Amygdala (tissue), 56 donors: ENCODE data around the gene WDR70.
"Not testable (repeated sequence)": the region's sequence is repeated elsewhere in the genome, so short reads cannot be mapped to it uniquely, and the experiment has no call there.

Experiments used
- DNase-seq, 56 donors: peaks; one replicate each; lab custom pipeline; 2025; lab: John Stamatoyannopoulos, UW

Gene WDR70

DNA sequence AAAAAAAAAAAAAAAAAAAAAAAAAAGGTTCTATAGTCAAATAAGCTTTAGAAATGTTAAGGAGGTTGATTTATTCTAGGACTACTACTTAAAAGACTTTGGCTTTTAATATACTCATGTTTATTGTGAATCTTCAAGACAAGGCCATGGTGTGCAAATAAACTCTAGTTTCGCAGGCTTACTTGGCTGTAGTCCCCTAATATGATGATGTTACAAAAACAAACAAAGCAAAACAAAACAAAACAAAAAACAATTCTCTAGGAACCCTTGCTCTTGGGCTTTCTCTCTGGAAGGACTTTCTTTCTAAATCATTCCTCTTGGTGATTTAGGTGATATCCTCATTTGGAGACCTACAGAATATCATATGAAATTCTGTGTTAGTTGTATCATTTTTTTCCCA is 288.7 kb downstream of the WDR70 start:
- DNase-seq, result no peak

DNA sequence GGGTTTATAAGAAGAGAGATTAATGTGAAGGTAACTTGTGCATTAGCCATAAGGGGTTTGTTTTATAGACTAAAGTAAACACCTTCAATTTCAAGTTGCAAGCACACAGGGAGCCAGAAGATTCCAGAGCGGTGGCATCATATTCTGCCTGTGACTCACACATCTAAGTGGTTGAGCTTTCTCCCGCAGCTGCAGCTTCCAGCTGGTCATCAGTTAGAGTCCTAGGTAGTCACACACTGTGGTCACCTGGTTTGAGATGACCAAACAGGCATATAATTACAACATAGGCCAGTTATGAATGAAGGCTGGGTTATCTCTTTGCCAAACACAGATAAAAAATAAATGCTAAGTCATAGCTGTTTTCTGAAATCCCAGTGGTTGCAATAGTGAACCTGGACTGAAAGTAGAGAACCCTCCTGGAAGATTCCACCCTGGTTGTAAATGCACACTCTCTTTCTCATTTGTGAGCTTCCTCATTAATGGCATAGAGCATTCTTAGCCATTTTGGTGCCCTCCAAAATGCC is 289.5 kb downstream of the WDR70 start:
- no peak for DNase-seq

DNA sequence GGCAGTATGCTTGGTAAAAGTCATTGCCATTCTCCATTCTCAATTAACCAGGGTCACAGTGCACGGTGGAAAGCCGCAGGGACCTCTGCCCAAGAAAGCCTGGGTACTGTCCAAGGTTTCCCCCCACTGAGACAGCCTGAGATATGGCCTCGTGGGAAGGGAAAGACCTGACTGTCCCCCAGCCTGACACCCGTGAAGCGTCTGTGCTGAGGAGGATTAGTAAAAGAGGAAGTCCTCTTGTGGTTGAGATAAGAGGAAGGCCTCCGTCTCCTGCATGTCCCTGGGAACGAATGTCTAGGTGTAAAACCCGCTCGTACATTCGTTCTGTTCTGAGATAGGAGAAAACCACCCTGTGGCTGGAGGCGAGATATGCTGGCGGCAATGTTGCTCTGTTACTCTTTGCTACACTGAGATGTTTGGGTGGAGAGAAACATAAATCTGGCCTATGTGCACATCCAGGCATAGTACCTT is 293.0 kb downstream of the WDR70 start:
- DNase-seq, result not testable (repeated sequence)

DNA sequence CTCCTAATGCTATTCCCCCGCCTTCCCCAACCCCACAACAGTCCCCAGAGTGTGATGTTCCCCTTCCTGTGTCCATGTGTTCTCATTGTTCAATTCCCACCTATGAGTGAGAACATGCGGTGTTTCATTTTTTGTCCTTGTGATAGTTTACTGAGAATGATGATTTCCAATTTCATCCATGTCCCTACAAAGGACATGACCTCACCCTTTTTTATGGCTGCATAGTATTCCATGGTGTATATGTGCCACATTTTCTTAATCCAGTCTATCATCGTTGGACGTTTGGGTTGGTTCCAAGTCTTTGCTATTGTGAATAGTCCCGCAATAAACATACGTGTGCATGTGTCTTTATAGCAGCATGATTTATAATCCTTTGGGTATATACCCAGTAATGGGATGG is 295.2 kb downstream of the WDR70 start:
- DNase-seq, result not testable (repeated sequence)

DNA sequence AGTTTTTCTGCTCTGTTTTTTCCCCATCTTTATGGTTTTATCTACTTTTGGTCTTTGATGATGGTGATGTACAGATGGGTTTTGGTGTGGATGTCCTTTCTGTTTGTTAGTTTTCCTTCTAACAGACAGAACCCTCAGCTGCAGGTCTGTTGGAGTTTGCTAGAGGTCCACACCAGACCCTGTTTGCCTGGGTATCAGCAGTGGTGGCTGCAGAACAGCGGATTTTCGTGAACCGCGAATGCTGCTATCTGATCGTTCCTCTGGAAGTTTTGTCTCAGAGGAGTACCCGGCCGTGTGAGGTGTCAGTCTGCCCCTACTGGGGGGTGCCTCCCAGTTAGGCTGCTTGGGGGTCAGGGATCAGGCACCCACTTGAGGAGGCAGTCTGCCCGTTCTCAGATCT is 300.2 kb downstream of the WDR70 start:
- DNase-seq, result not testable (repeated sequence)

DNA sequence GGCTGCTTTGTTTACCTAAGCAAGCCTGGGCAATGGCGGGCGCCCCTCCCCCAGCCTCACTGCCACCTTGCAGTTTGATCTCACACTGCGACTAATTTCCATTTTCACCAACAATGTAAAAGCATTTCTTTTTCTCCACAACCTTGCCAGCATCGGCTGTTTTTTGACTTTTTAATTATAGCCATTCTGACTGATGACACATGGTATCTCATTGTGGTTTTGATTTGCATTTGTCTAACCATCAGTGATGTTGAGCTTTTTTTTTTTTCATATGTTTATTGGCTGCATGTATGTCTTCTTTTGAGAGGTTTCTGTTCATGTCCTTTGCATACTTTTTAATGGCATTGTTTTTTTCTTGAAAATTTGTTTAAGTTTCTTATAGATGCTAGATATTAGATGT is 300.8 kb downstream of the WDR70 start:
- not testable (repeated sequence) for DNase-seq

DNA sequence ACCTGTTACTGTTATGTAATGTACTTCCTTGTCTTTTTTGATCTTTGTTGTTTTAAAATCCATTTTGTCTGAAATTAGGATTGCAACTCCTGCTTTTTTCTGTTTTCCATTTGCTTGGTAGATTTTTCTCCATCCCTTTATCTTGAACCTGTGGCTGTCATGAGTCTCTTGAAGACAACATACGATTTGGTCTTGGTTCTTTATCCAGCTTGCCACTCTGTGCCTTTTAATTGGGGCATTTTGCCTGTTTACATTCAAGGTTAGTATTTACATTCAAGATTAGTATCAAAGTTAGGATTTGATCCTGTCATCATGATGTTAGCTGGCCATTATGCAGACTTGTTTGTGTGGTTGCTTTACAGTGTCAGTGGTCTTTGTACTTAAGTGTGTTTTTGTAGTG is 304.0 kb downstream of the WDR70 start:
- DNase-seq, result no peak

DNA sequence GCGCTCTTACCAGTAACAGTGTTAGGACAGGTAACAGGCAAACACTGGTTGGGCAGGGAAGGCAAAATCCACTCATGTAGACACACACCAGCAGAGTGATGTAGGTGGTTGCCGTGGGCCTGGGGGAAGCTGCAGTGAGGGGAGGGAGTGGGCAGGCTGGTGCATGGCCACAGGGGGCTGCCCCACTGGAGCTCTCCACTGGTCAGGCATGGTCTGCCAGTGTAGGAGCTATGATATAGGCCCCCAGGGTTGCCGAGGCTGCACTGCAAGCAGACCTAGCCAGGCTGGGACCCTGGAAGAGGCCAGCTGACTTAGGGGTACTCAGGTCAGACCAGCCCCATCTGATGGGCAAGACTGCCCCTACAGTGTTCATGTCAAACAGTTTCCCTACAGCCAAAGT is 306.1 kb downstream of the WDR70 start:
- no peak for DNase-seq

DNA sequence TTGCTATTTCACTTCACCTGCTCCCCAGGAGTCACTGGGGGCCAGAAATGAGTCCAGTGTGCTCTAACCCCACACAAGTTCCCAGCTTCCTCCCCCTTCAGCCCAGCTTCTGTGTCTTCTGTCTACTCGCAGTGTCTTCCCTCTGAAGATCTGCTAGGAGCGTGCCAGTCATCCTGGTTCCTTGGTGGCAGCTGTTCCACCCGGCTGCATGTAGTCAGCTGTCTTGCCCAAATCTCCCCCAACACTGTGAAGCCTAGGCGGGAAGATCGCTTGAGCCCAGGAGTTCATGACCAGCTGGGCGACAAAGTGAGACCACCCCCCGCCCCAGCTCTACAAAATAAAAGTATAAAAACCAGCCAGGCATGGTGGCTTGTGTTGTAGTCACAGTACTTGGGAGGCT is 306.7 kb downstream of the WDR70 start:
- DNase-seq, result no peak

DNA sequence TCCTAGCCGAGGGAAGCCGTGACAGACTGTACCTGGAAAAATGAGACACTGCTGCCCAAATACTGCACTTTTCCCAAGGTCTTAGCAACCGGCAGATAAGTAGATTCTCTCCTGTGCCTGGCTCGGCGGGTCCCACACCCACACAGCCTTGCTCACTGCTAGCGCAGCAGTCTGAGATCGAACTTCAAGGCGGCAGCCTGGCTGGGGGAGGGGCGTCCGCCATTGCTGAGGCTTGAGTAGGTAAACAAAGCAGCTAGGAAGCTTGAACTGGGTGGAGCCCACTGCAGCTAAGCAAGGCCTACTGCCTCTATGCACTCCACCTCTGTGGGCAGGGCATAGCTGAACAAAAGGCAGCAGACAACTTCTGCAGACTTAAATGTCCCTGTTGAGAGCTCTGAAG is 309.8 kb downstream of the WDR70 start:
- DNase-seq, result not testable (repeated sequence)

DNA sequence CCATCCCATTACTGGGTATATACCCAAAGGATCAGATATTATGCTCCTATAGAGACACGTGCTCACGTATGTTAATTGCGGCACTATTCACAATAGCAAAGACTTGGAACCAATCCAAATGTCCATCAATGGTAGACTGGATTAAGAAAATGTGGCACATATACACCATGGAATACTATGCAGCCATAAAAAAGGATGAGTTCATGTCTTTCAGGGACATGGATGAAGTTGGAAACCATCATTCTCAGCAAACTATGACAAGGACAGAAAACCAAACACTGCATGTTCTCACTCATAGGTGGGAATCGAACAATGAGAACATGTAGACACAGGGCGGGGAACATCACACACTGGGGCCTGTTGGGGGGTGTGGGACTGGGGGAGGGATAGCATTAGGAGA is 315.2 kb downstream of the WDR70 start:
- not testable (repeated sequence) for DNase-seq

DNA sequence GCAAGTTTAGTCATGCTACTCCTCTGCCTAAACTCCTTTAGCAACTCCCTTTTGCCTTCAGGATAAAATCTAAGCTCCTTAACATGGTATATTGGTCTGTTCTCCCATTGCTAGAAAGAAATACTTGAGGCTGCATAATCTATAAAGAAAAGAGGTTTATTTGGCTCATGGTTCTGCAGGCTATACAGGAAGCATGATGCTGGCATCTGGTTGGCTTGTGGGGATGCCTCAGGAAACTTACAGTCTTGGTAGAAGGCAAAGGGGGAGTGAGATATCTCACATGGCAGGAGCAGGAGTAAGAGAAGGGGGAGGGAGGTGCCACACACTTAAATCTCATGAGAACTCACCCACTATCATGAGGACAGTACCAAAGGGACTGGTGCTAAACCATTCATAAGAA is 315.7 kb downstream of the WDR70 start:
- no peak for DNase-seq

DNA sequence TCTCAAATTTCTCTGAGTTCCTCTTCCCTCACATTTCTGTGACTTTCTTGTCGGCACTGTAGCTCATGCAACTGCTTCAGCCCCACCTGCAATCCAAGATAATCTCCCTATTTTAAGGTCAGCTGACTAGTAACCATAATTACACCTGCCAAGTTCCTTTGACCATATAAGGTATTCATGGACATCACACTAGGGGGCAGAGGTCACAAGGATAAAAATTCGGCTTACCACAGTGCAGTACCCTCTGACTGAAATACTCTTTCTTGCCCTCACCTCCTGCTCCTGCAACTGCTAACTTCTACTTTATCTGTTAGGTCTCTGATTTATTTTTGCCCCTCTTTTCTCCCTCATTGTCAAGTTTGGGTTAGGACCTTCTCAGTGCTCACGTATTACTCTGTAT is 316.5 kb downstream of the WDR70 start:
- no peak for DNase-seq

DNA sequence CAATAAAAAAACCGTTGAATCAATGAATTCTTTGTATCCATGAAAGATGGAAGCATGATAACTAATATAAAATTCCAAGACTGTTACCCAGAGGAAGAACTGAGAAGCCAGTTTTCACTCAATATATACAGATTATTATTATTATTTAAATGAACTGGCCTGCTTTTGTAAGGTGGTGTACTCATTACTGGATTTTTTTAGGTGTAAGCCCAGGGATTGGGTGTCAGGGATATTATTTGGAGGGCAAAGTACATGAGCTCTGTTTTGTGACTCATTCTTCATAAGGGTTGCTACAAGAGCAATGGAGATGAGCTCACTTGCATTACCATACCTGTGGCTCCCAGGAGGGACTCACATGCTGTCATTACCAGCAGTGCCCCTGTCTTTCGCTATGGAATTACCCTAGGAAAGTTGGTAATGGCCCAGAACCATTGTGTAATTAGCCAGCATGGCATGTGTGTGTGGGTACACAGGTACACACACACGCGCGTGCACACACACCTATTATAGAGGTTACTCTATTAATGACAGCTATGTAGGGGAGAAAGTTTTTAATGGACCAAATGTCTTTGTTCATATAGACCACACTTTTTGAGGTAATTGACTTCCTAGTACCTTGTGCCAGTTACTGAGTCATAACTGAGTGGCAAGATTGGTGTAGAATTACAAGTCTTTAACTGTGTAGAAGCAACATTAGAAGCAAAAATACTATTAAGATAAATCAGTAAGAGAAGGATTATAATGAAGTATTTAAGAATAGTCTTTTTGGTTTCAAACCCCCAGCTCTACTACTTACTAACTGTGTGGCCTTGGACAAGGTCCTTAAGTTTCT is 317.3 kb downstream of the WDR70 start:
- no peak for DNase-seq

DNA sequence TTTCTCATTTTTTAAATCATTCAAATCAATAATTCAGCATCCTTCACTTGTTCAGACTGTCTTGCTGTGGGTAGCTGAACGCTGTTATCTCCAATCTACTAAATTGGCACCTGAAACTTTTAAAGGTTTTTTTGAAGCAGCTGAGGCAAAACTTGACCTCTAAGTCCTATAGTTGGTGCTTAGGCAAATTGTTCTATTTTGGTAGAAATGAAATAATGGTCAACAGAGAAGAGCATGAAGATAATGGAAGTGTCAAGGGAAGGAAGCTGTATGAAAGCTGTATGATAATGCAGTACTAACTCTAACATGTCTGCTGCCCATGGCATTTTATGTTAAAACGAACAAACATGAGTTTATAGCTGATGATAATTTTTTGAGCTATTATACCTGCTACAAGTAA is 322.8 kb downstream of the WDR70 start:
- DNase-seq, result no peak

DNA sequence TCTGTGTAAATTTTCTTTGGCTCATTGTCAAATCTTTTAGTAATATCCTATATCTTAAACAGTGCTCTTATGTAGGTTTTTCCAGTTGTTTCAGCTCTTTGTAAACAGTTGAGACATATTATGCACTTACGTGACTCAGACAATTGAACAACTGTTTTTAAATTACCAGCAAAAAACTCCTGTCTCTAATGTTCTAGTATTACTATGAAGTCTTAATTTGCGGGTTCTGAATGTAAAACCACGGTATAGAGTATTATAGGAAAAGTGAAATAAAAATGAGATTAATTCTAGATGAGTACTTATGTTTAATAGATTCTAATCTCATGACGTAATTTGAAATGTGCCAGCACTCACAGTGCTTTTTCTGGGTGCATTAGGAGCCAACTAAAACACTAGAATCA is 324.7 kb downstream of the WDR70 start:
- no peak for DNase-seq

DNA sequence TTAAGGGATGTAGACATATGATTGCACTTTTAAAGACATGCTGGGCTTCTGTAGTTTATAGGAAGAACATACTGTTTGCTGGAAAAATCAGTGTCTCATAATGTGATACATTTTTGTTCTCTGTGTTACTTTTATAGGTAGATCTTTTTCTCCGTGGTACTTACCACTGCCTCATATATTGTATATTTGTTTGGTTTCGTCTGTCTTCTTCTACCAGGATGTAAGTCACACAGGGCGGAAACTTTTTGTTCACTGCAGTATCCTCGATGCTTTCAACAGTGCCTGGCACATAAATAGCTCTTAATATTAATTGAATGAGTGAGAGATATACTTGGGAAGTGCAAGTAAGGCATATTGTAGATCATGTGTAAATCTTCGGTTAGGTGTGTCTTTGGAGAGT is 325.3 kb downstream of the WDR70 start:
- DNase-seq, result no peak

DNA sequence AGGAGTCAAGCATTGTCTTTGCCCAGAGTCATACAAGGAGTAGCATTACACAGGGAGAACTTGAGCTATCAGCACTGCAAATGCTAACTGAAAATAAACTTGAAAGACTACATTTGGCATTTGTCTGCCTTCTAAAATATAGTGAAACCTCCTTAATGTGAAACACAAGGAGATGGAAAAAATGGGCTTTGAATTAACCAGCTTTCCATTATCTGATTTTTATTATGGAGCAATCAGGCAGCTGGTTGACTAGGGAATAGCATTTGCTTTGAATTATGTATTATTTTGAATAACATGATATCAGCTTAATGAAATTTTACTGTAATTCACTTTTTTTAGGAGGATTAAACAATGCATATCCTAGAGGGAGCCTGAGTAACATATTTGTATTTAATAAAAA is 329.9 kb downstream of the WDR70 start:
- no peak for DNase-seq

DNA sequence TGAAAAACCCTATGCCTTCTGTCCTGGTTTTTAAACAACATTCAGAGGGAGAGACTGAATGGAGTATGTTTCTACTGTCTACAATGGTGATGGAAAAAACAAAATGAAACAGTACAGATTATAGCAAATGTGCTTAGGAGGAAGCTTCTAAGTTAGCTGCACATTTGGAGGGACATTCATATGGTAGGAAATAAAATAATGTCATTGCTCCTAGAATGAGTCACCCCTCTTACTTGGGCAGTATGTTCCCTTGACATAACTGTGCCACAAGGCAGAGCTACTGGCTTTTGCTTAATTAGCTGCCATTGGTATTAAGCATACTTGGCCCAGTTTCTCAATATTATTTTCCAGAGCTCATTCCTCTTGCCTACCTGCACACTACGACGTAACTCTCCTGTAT is 331.8 kb downstream of the WDR70 start:
- DNase-seq, result no peak

DNA sequence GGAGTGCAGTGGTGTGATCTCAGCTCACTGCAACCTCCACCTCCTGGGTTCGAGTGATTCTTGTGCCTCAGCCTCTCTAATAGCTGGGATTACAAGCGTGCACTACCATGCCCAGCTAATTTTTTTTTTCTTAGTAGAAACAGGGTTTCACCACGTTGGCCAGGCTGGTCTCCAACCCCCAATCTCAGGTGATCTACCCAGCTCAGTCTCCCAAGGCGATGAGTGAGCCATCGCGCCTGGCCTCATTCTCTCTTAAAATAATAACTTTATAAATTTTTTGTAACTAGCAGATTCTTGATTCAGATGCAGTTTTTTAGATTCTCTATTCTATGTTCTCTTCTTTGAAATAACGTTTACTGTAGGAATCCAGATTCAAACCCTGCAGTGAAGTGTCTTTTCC is 333.6 kb downstream of the WDR70 start:
- no peak for DNase-seq

DNA sequence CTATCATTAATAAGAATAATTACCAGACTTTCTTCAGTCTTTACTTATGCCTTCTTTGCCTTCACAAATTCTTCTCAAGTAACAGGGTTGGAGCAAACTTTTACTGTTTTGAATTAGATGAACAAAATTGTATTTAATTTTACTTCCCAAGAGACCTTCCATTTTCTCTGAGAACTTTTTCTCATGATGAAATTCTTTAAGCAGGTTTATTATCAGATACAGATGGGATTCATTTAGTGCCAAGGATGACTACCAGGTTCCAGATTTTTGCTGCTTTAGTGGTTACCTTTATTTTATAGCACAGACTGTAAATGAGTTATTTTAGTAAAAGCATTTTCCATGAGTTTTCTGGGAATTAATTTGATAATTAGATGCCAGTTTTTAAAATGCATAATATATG is 335.6 kb downstream of the WDR70 start:
- DNase-seq, result no peak

DNA sequence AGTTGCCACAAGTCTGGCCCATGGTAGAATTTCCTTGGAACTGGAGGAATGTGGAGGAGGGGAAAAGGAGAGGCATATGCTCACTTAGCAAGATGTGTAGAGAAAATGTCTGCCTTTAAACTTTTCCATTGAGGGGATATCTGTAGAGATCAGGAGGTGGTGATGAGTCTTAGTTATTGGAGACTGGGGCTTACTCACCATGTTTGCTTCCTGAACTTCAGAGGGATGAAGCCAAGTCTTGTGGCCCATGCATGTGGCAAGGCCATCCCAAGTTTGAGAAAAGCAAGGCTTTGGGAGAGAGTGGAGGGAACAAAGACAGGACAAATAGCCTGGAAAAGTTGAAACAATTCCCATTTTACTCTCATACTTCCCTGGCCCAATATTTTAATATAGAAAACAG is 336.2 kb downstream of the WDR70 start:
- no peak for DNase-seq

DNA sequence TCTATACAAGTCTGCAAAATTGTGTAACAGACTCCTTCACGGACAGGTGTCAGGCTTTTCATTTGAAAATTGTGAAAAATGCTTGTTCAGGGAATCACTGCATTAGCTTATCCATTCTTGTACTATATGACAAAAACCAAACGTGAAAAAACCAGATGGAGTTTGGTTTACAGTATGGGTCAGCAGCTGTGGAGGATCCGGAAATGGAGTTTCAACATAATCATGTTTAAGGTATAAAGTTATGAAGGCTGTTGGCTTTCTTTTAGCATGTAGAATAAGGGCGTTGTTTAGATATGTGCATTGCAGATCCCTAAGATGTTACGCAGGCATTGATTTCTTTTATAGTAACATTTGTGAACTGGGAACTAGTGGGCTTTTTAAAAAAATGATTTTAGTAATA is 336.9 kb downstream of the WDR70 start:
- no peak for DNase-seq
